SK-N-SH treated with all-trans-retinoic acid at 6 μM for 48 hours (cell line): ENCODE data around the gene COL6A2.

Experiments
- BACH2 ChIP-seq: fragments of 250-450 bp; sonication (Bioruptor Pico); IDR thresholded peaks from 2 replicates; pipeline ENCODE4 v1.9.0; 2021; ENCODE audit warnings: mild to moderate bottlenecking, borderline replicate concordance
- GLIS3 ChIP-seq: fragments of 250-450 bp; sonication (Bioruptor Pico); IDR thresholded peaks from 2 replicates; pipeline ENCODE4 v1.5.0; 2020; ENCODE audit warnings: mild to moderate bottlenecking, moderate library complexity
- ISL1 ChIP-seq: fragments of 250-450 bp; sonication (Bioruptor Pico); IDR thresholded peaks from 2 replicates; pipeline ENCODE4 v2.1.2; 2022; ENCODE audit warnings: mild to moderate bottlenecking, moderate library complexity
- OSR1 ChIP-seq: fragments of 250-450 bp; sonication (Bioruptor Pico); IDR thresholded peaks from 2 replicates; pipeline ENCODE4 v1.8.0; 2022; ENCODE audit warnings: moderate library complexity, mild to moderate bottlenecking, inconsistent platforms
- PPARA ChIP-seq: fragments of 250-450 bp; sonication (Bioruptor Pico); IDR thresholded peaks from 2 replicates; pipeline ENCODE4 v1.5.0; 2020; ENCODE audit warnings: mild to moderate bottlenecking, borderline replicate concordance
- RARB ChIP-seq: fragments of 250-450 bp; sonication (Bioruptor Pico); IDR thresholded peaks from 2 replicates; pipeline ENCODE4 v1.8.0; 2021; ENCODE audit warnings: mild to moderate bottlenecking, moderate library complexity
- SNAI2 ChIP-seq: fragments of 250-450 bp; sonication (Bioruptor Pico); IDR thresholded peaks from 2 replicates; pipeline ENCODE4 v1.5.0; 2020; ENCODE audit warnings: mild to moderate bottlenecking, moderate library complexity
- TCF4 ChIP-seq: fragments of 250-450 bp; sonication (Bioruptor Pico); IDR thresholded peaks from 2 replicates; pipeline ENCODE4 v1.8.0; 2021; ENCODE audit warnings: mild to moderate bottlenecking, moderate library complexity, borderline replicate concordance
- ZFP3 ChIP-seq: fragments of 250-450 bp; sonication (Bioruptor Pico); IDR thresholded peaks from 2 replicates; pipeline ENCODE4 v1.5.0; 2020; ENCODE audit warnings: mild to moderate bottlenecking, moderate library complexity
- ZFP30 ChIP-seq: fragments of 450-650 bp; formaldehyde crosslinking; IDR thresholded peaks from 2 replicates; pipeline ENCODE4 v1.5.0; 2022; ENCODE audit warnings: mild to moderate bottlenecking, moderate library complexity
- TF ChIP-seq, protein P1 (sequence below): fragments of 250-450 bp; sonication (Bioruptor Pico); IDR thresholded peaks from 2 replicates; pipeline ENCODE4 v1.8.0; 2020; ENCODE audit warnings: mild to moderate bottlenecking, moderate library complexity, borderline replicate concordance
- TF ChIP-seq, protein P2 (sequence below): fragments of 250-450 bp; sonication (Bioruptor Pico); IDR thresholded peaks from 2 replicates; pipeline ENCODE4 v1.5.1; 2020; ENCODE audit warnings: low read depth, mild to moderate bottlenecking, moderate library complexity

DNA sequence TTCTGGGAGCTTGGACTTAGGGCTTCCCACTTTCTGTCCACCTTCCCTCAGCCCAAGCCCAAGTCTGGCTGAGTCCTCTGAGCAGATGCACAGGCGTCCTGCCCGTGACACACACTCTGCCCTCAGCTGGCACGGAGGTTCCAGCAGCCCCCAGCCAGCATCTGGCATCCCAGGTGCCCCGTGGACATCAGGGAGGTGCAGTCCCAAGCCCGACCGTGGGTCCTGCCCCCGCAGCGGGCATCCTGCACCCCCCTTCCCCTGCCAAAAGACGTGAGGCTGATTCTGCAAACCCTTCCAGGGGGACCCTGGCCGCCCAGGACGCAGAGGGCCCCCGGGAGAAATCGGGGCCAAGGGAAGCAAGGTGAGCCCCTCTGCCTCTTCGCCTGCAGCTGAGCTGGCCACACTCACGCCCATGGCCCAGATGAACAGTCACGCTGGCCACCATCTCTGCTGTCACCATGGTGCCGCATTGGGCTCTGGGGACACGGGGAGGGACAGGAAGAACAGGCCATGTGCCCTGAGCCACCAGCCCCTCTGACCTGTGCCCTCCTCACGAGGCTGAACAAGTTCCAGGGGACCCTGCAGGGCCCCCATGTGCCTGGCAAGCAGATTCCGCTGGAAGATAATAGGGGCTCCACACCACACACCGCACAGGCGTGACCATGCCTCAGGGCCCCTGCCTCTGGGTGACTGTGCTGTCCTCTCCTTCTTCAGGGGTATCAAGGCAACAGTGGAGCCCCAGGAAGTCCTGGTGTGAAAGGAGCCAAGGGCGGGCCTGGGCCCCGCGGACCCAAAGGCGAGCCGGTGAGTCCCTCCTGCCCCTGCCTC is 20.6 kb downstream of the COL6A2 start:
- TF ChIP-seq, protein P1, sequence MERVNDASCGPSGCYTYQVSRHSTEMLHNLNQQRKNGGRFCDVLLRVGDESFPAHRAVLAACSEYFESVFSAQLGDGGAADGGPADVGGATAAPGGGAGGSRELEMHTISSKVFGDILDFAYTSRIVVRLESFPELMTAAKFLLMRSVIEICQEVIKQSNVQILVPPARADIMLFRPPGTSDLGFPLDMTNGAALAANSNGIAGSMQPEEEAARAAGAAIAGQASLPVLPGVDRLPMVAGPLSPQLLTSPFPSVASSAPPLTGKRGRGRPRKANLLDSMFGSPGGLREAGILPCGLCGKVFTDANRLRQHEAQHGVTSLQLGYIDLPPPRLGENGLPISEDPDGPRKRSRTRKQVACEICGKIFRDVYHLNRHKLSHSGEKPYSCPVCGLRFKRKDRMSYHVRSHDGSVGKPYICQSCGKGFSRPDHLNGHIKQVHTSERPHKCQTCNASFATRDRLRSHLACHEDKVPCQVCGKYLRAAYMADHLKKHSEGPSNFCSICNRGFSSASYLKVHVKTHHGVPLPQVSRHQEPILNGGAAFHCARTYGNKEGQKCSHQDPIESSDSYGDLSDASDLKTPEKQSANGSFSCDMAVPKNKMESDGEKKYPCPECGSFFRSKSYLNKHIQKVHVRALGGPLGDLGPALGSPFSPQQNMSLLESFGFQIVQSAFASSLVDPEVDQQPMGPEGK (CRISPR knock-in tag) = no peak
- no peak for TF ChIP-seq ZFP3 (CRISPR knock-in tag)
- no peak for TF ChIP-seq BACH2 (CRISPR knock-in tag)
- TF ChIP-seq, protein P2, sequence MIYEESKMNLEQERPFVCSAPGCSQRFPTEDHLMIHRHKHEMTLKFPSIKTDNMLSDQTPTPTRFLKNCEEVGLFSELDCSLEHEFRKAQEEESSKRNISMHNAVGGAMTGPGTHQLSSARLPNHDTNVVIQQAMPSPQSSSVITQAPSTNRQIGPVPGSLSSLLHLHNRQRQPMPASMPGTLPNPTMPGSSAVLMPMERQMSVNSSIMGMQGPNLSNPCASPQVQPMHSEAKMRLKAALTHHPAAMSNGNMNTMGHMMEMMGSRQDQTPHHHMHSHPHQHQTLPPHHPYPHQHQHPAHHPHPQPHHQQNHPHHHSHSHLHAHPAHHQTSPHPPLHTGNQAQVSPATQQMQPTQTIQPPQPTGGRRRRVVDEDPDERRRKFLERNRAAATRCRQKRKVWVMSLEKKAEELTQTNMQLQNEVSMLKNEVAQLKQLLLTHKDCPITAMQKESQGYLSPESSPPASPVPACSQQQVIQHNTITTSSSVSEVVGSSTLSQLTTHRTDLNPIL (CRISPR knock-in tag) = no peak
- no peak for TF ChIP-seq RARB (CRISPR knock-in tag)
- no peak for TF ChIP-seq GLIS3 (CRISPR knock-in tag)
- TF ChIP-seq SNAI2 (CRISPR knock-in tag) = no peak
- no peak for TF ChIP-seq OSR1 (CRISPR knock-in tag)
- TF ChIP-seq PPARA (CRISPR knock-in tag) = no peak
- no peak for TF ChIP-seq ISL1
- TF ChIP-seq TCF4 (CRISPR knock-in tag) = no peak
- TF ChIP-seq ZFP30 (CRISPR knock-in tag) = no peak
